OCI-LY1 (cell line): ENCODE measurements around the gene HDAC1.

Source experiments
- CTCF ChIP-seq: fragments of 200-600 bp; sonication (generic), shearing (Covaris generic); IDR thresholded peaks from 2 replicates; pipeline ENCODE4 v1.5.1; 2017; ENCODE audit warnings: mild to moderate bottlenecking, antibody characterized with exemption, low read length, moderate library complexity, mixed read lengths
- EZH2 ChIP-seq: fragments of 200-600 bp; sonication (generic), shearing (Covaris generic); IDR thresholded peaks from 2 replicates; pipeline ENCODE4 v1.8.0; 2017; ENCODE audit warnings: borderline replicate concordance, mixed run types, mild to moderate bottlenecking, antibody characterized with exemption, low read length, moderate library complexity, mixed read lengths

- no peak for TF ChIP-seq CTCF
- TF ChIP-seq EZH2 = no peak
Measured at GRCh38 chr1:32285658-32286057, 6.2 kb upstream of the HDAC1 start.
